Esophagus (tissue), 2 donors: Measurements from ENCODE around the gene SMURF2. TPM values are rescaled to one million over a fixed set of nuclear protein-coding genes. Genes with fewer than 3 reads are reported as not detected.

Experiments used
- H3K27ac ChIP-seq, 2 donors: one replicate each; pipeline ENCODE4 v1.5.1; 2013; ENCODE audit warnings: low read depth in 2 of 2, mild to moderate bottlenecking in 2 of 2, inconsistent platforms in 1 of 2, low read length in 1 of 2, moderate library complexity in 1 of 2
- H3K27me3 ChIP-seq, 2 donors: one replicate each; pipeline ENCODE4 v1.6.1; 2013; ENCODE audit warnings: low read length in 2 of 2, control low read depth in 1 of 2, mild to moderate bottlenecking in 1 of 2; ENCODE audit not compliant: insufficient read depth in 2 of 2, control insufficient read depth in 1 of 2
- H3K36me3 ChIP-seq, 2 donors: one replicate each; pipeline ENCODE4 v1.6.1; 2013; ENCODE audit warnings: low read length in 1 of 2; ENCODE audit not compliant: control insufficient read depth in 2 of 2, insufficient read depth in 2 of 2
- H3K4me1 ChIP-seq, 2 donors: one replicate each; pipeline ENCODE4 v1.6.1; 2013; ENCODE audit warnings: low read length in 1 of 2; ENCODE audit not compliant: control insufficient read depth in 2 of 2, insufficient read depth in 2 of 2
- H3K4me3 ChIP-seq, 2 donors: one replicate each; pipeline ENCODE4 v1.5.1; 2013; ENCODE audit warnings: low read length in 2 of 2, mild to moderate bottlenecking in 2 of 2, low read depth in 1 of 2, moderate library complexity in 1 of 2
- H3K9me3 ChIP-seq, 2 donors: one replicate each; pipeline ENCODE4 v1.6.1; 2013; ENCODE audit warnings: mild to moderate bottlenecking in 2 of 2, low read depth in 1 of 2, low read length in 1 of 2, moderate library complexity in 1 of 2; ENCODE audit not compliant: control insufficient read depth in 2 of 2, insufficient read depth in 1 of 2
- WGBS, 2 donors: extraction: QIAGEN DNeasy Blood & Tissue Kit; methylation state at CpG; one replicate each; pipeline ENCODE4 v1.1.7; 2013; 5-methylcytosine and 5-hydroxymethylcytosine counted together
- polyA plus RNA-seq, 2 donors: library from polyadenylated mRNA; stranded (reverse); fragments of 200-250 nt; gene quantifications; one replicate each; pipeline ENCODE4 v1.2.3, GENCODE V29; 2013
- donor health status: healthy with polysubstance abuse.
- donor health status: Bipolar disorder and iron deficiency.

Gene SMURF2
- polyA plus RNA-seq, 2 donors: 3.1 TPM

DNA sequence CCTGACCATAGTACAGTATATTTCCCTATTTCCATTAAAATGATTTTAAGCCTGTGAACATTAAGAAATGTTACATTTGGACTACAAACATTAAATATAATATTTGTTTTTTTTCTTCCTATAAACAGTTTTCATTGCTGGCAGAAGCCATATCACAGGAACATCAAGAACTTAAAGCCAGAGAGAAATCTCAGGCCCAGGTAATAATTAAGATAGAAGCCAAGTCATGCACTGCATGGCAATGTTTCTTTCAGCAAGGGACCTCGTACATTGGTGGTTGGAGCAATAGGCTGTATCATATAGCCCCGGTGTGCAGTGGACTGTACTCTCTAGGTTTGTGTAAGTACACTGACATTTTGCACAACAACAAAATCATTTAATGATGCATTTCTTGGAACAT, 125.2 kb downstream of the SMURF2 start:
- no peaks in the 10 kb centered on the region for H3K27me3 ChIP-seq
- 85 to 88% methylated on average over 2 of the region's 2 CpGs for WGBS, 2 donors
- H3K27ac ChIP-seq: no peak overlapping the region
- peaks cover 14 to 17% of the 10 kb centered on the region in 2 donors for H3K36me3 ChIP-seq
- no peaks in the 10 kb centered on the region for H3K9me3 ChIP-seq
- no peak overlapping the region for H3K4me3 ChIP-seq
- H3K4me1 ChIP-seq: no peaks in the 10 kb centered on the region

GRCh38 chr17:64535357-64535756, 126.8 kb downstream of the SMURF2 start:
- Histone ChIP-seq H3K27ac (no peak overlapping the region), H3K4me1 (no peaks in the 10 kb centered on the region), H3K27me3 (no peaks in the 10 kb centered on the region), H3K4me3 (no peak overlapping the region), H3K36me3 (peaks cover 16 to 20% of the 10 kb centered on the region in 2 donors), H3K9me3 (no peaks in the 10 kb centered on the region)
- 79% methylated on average over 6 of the region's 6 CpGs for WGBS, 2 donors

DNA sequence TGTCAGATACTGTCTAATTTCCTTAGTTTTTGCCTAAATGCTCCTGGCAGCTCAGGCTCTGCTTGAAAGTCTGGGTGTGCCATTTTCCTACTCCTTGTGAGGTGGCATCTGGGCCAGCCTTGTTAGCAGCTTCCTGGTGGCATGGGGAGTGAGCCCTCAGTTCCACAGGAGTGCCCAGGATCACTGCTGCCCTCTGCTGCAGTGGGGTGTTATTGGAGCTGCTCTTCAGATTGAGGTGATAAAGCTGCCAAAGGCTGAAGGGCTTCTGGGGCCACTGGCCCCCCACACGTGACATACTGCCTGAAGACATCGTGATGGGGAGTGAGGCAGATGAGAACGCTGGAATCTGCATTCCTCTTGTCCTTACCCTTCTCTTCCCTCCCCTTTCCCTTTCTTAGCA, 127.9 kb downstream of the SMURF2 start:
- H3K4me1 ChIP-seq: no peaks in the 10 kb centered on the region
- peaks cover 16% of the 10 kb centered on the region in 2 donors for H3K36me3 ChIP-seq
- no peak overlapping the region for H3K4me3 ChIP-seq
- no peak overlapping the region for H3K27ac ChIP-seq
- H3K27me3 ChIP-seq: no peaks in the 10 kb centered on the region
- H3K9me3 ChIP-seq: no peaks in the 10 kb centered on the region
- 78% methylated on average over 3 of the region's 3 CpGs for WGBS, 2 donors

DNA sequence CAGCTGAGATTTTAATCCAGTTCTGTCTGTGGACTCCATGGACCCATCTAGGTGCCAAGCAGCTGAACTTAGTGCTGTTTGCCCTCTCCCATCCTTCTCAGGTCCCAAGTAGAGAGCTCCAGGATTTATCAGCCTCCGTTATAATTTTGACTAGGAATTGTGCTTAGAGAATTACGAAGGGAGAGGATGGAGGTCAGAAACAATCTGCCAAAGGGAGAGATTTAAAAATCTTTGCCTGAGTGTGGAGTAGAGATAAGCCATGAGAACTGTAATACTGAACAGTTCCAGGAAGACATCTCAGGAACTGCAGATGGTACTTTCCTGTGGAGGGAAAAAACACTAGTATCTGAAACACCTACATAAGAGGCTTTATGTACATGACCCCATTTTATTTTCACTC, 128.3 kb downstream of the SMURF2 start:
- H3K4me1 ChIP-seq: no peaks in the 10 kb centered on the region
- no peaks in the 10 kb centered on the region for H3K27me3 ChIP-seq
- H3K9me3 ChIP-seq: no peaks in the 10 kb centered on the region
- no peak overlapping the region for H3K4me3 ChIP-seq
- peaks cover 15 to 16% of the 10 kb centered on the region in 2 donors for H3K36me3 ChIP-seq
- no peak overlapping the region for H3K27ac ChIP-seq
- 83 to 94% methylated on average over 2 of the region's 2 CpGs for WGBS, 2 donors

- Histone ChIP-seq H3K9me3 (no peaks in the 10 kb centered on the region), H3K36me3 (peaks cover 14 to 16% of the 10 kb centered on the region in 2 donors), H3K4me3 (no peak overlapping the region), H3K4me1 (no peaks in the 10 kb centered on the region), H3K27me3 (no peaks in the 10 kb centered on the region), H3K27ac (no peak overlapping the region)
- WGBS, 2 donors: 88 to 90% methylated on average over 5 of the region's 5 CpGs
Observed at GRCh38 chr17:64532409-64532808, 129.7 kb downstream of the SMURF2 start.

DNA sequence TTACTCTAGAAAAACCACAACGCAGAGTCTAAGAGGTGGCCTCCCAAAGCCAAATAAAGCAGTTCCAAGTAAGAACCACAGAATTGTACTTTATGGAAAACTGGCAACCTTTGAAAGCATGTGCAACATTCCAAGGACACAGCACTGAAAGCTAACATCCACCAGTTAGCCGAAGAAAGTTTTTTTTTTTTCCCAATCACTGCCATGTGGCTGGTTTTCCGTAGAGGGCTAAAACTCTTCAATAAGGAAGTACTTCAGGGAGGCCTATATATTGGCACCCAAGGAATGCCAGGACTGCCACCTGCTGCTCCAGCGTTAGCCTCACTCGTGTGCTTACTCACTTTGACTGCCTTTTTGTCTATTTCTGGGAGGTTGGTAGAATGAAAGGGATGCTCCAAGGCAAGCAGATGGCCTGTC, 130.1 kb downstream of the SMURF2 start:
- no peak overlapping the region for H3K4me3 ChIP-seq
- H3K36me3 ChIP-seq: peaks cover 14 to 16% of the 10 kb centered on the region in 2 donors
- WGBS, 2 donors: 68 to 81% methylated on average over 5 of the region's 5 CpGs
- H3K4me1 ChIP-seq: no peaks in the 10 kb centered on the region
- H3K27ac ChIP-seq: no peak overlapping the region
- H3K9me3 ChIP-seq: no peaks in the 10 kb centered on the region
- H3K27me3 ChIP-seq: no peaks in the 10 kb centered on the region

- Histone ChIP-seq H3K27ac (no peak overlapping the region), H3K9me3 (no peaks in the 10 kb centered on the region), H3K4me3 (no peak overlapping the region), H3K4me1 (no peaks in the 10 kb centered on the region), H3K27me3 (no peaks in the 10 kb centered on the region), H3K36me3 (peaks cover 11 to 12% of the 10 kb centered on the region in 2 donors)
- 96 to 97% methylated on average over 5 of the region's 5 CpGs for WGBS, 2 donors
Observed at GRCh38 chr17:64529221-64529620, 132.9 kb downstream of the SMURF2 start.

DNA sequence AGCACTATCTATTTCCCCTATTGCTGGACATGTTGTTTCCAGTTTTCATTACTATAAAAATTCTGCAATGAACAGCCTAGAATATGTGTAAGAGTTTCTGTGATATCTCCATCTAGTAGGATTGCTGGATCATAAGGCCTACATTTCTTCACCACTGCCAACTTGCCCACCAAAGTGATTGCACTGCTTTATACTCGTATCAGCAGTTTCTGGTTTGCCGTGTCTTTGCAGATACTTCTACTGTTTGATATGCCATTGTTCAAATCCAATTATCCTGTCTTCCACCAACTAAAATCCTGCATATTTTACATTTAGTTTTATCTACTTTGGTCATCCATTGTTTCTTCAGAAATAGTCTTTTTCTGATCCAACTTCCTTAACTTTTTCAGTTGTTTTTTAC, 134.2 kb downstream of the SMURF2 start:
- WGBS, 2 donors: 87 to 96% methylated on average over 2 of the region's 2 CpGs
- H3K36me3 ChIP-seq: peaks cover 12 to 16% of the 10 kb centered on the region in 2 donors
- H3K4me1 ChIP-seq: no peaks in the 10 kb centered on the region
- H3K4me3 ChIP-seq: no peak overlapping the region
- no peaks in the 10 kb centered on the region for H3K27me3 ChIP-seq
- no peaks in the 10 kb centered on the region for H3K9me3 ChIP-seq
- no peak overlapping the region for H3K27ac ChIP-seq

DNA sequence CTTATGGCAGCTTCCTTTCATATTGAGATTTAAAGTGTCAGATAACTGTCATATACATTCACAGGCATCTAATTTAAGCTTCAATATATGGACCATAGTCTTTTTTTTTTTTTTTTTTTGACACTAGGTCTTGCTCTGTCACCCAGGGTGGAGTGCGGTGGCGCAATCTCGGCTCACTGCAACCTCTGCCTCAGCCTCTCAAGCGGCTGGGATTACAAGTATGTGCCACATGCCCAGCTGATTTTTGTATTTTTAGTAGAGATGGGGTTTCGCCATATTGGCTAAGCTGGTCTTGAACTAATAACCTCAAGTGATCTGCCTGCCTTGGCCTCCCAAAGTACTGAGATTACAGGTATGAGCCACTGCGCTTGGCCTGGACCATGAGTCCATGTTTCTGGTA, 141.7 kb downstream of the SMURF2 start:
- Histone ChIP-seq H3K36me3 (peaks cover 5 to 13% of the 10 kb centered on the region in 2 donors), H3K27me3 (no peaks in the 10 kb centered on the region), H3K9me3 (no peaks in the 10 kb centered on the region), H3K4me3 (no peak overlapping the region), H3K27ac (no peak overlapping the region), H3K4me1 (no peaks in the 10 kb centered on the region)
- 95 to 96% methylated on average over 6 of the region's 6 CpGs for WGBS, 2 donors

DNA sequence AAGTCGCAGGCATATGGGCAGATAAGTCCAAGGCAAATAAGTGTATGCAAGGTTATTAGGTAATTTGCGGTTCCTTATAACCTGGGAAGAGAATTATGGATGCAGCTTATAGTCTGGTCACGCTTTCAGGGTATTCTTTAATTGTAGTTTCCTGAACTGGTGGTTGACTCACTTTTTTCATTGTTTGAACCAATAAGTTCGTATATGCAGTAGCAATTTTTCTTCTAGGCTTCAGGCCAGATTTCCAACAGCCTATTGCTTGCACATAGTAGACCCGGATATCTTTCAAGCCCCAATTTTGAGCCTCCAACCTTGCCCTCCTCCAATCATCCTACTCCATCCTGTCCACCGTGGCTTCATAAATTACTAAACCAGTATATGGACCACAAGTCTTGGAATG, 142.5 kb downstream of the SMURF2 start:
- H3K27ac ChIP-seq: no peak overlapping the region
- no peaks in the 10 kb centered on the region for H3K27me3 ChIP-seq
- 90 to 93% methylated on average over 6 of the region's 6 CpGs for WGBS, 2 donors
- H3K9me3 ChIP-seq: no peaks in the 10 kb centered on the region
- no peak overlapping the region for H3K4me3 ChIP-seq
- no peaks in the 10 kb centered on the region for H3K4me1 ChIP-seq
- H3K36me3 ChIP-seq: peaks cover 5 to 15% of the 10 kb centered on the region in 2 donors
